EH (cell line): Measurements from ENCODE around the gene AGRN.
"Not testable (repeated sequence)": the region's sequence is repeated elsewhere in the genome, so short reads cannot be mapped to it uniquely, and the experiment has no call there.

Experiments used
- DNase-seq: peaks from one replicate; pipeline ENCODE4 v3.0.0-alpha.2; 2015; ENCODE audit warnings: low read depth

The AGRN gene

GRCh38 chr1:1021010-1021919, 1.3 kb downstream of the AGRN start:
- DNase-seq: peak; percentile 87

GRCh38 chr1:1021920-1022259, 2.0 kb downstream of the AGRN start:
- DNase-seq: no peak

DNA sequence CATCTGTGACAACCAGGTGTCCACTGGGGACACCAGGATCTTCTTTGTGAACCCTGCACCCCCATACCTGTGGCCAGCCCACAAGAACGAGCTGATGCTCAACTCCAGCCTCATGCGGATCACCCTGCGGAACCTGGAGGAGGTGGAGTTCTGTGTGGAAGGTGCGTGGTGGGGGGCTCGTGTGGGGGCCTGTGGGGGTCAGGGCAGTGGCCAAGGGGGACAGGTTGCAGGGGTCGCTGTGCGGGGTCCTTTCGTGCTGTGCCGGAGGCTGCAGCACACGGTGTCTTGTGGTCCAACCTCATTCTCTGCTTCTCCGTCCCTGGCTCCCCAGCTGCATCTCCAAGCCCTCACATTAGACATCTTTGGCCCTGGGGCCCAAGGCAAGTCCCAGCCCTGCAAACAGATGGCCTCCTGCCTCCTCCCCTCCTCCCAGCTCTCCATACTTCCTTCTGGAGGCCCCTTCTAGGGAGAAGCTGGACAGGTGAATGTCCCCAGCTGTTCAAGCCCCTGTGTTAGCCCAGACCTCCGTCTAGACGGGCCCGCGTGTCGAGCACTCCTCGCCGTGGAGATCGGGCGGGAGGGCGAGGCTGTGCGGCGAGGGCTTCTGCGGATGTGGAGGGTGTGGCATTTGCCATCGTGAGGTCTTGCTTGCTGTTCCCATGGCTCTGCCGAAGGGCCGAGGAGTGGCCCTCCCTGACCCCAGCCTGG, 2.5 kb downstream of the AGRN start:
- no peak for DNase-seq

GRCh38 chr1:1023700-1024099, 3.8 kb downstream of the AGRN start:
- DNase-seq: no peak

DNA sequence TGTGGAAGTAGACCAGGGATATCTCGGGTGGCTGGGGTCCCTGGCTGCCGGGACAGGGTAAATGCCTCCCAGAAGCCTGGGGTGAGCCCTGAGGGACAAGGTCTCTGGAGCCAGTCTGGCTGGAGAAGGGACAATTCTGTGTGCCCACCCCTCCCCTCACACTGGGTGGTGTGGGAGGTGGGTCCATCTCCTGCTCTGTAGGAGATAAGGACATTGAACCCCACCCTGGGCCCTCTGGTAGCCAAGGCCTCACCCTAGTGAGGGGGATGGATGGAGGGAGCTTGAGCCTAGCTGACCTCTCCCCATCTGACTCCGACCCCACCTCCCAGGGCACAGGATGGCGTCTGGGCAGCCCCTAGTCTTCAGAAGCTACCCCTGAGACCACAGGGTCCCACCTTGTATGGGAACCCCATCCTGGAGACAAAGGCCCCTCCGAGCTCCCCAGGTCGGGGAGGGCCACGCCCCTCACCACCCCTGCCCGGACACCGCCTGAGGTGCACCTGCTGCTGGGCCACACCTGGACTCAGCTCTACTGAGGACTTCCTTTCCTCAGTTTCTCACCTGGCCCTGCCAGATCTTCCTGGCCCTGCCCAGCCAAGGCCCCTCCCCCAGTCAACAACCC, 4.3 kb downstream of the AGRN start:
- DNase-seq: no peak

GRCh38 chr1:1024771-1025699, 5.1 kb downstream of the AGRN start:
- DNase-seq: peak; percentile 42

DNA sequence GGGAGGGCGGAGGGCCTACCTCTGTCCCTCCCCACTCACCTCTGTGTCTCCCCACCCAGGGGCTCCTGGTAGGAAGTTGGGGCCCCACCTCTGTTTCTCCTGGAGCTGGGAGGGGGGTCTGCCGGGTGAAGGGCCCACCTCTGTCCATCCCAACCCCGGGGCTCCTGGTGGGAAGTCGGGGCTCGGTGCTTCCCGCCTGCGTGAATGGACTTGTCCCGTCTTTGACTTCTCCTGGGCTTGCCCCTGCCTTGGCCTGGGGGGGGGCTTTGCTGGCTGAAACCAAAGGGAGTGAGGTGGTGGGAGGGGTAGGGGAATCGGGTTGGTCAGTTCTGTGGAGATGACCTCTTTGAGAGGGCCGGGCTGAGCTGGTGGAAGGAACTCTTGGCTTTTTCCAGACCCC, 5.8 kb downstream of the AGRN start:
- no peak for DNase-seq

- no peak for DNase-seq
Observed at GRCh38 chr1:1026599-1027413, 6.9 kb downstream of the AGRN start.

- DNase-seq: no peak
Observed at GRCh38 chr1:1027791-1028190, 7.9 kb downstream of the AGRN start.

DNA sequence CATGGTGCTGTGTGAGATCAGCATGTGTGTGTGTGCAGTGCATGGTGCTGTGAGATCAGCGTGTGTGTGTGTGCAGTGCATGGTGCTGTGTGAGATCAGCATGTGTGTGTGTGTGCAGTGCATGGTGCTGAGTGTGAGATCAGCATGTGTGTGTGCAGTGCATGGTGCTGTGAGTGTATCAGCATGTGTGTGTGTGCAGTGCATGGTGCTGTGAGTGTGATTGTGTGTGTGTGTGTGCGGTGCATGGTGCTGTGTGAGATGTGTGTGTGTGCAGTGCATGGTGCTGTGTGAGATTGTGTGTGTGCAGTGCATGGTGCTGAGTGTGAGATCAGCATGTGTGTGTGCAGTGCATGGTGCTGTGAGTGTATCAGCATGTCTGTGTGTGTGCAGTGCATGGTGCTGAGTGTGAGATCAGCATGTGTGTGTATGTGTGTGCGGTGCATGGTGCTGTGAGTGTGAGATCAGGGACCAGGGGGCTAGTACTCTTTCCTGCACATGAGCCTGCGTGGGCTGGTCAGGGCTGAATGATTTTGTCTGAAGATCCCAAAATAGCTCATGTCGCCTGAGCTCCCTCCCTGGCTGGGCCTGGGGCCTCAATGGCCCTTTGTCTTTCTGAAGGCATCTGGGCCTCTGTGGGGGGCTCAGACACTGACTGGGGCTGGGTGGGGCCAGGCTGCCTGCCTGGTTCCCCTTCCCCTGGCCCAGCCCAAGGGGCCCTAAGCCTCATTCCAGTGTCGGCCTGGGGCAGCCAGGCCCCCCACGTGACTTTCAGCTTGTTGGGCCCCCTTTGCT, 11.1 kb downstream of the AGRN start:
- not testable (repeated sequence) for DNase-seq

DNA sequence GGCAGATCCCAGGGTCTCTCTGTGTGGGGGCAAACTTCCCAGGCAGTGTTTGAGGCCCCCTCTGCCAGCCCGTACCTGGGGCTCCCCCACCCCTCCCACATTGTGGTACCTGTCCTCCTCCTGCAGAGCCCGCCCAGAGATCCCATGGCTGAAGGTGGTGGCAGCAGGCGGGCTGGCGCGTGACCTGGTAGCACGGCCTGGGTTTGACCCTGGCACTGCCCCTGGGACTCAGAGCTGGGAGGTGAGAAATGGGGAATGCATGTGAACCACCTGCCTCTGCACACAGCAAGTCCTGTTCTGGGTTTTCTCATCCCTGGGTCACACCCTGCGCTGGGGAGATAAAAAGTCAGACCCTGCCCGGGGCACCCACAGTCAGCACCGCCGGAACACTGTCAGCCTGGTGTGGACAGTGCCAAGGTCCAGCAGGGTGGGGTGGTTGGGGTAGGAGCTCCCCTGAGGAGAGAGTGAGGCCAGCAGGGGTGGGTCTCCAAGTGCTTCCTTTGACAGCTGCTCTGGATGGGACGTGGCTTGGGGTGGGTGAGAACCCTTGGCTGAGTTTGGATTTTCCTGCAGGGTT, 11.8 kb downstream of the AGRN start:
- DNase-seq: no peak

DNA sequence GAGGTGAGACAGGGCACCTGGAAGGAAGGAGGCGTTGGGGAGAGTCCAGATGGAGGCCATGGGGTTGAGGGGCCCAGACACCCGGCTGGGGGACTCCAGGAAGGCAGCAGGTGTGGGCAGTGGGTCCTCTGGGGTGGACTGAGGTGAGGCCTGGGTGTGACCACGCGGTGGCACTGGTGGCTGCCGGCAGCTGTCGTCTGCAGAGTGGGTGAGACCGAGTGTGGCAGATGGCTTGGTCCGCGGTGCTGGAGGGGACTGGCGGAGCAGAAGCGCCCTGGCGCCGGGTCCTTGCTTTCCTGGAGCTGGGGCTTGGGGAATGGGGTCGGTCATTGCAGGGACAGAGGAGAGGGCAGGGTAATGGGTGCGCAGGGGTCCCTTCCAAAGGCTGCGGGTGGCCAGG, 12.5 kb downstream of the AGRN start:
- no peak for DNase-seq

DNA sequence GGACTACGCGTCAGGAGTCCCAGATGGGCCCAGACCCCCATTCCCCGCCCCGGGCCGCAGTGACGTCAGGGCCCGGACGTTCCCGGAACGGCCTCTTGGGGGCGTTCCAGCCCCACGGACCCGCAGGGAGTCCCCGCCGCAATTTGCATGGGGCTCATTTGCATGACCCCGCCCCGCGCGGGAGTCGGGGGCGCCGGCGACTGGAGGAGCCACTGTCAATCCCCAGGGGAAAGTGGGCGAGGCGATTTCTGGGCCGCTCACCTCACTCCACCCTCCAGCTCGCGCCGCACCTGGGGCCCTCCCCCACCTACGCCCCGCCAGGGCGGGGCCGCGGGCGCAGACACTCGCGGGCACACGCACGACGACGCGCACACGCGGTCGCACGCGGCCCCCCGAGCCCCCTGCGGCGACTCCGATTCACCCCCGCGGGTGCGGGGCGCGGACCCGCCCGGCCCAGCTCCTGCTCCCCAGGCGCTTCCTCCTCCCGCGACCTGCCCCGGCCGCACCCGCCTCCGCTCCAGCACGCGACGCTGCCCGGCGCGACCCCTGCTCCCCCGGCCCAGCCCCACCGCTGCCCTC, 13.2 kb downstream of the AGRN start:
- DNase-seq: peak; percentile 74

GRCh38 chr1:1033731-1034438, 14.0 kb downstream of the AGRN start:
- no peak for DNase-seq

DNA sequence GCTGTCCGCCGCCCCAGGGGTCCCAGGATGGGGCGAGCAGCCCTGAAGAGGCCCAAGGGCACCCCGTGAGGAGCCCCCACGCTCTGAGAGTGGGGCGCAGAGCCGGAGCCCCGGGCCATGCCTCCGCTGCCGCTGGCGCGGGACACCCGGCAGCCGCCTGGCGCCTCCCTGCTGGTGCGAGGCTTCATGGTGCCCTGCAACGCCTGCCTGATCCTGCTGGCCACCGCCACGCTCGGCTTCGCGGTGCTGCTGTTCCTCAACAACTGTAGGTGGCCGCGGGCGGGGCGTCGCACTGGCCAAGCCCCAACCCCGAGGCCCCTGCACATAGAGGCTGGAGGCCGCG, 14.5 kb downstream of the AGRN start:
- no peak for DNase-seq

DNA sequence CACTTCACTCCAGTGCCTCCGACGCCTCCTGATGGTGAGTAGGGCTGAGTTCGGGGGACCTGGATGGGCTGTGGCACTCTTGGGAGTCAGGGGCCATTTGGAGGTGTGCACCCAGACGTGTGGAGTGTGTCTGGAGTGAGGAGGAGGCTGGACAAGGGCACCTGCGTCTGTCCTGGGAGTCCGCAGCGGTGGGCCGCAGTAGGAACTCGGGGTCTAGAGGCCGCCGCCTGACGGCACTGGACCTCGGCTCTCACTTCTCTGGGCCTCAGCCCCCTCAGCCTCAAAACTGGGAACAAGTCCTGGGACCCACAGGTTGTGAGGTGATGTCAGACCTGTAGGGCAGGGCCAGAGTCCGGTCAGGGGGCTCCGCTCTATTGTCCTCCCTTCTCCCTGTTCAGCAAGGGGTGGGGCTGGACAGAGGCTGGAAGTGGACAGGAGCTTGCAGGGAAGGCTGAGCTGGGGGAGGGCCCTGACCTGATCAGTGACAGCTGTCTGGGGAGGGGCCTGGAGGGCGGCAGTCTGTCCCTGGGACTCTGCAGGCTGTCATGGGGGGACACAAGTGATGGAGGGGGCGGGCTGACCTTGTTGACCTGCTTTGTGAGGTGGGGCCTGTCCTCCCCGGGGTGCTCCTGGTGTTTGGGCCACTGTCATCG, 15.5 kb downstream of the AGRN start:
- DNase-seq: no peak

- no peak for DNase-seq
Observed at GRCh38 chr1:1037366-1038327, 17.7 kb downstream of the AGRN start.
